SJCRH30 (cell line): ENCODE measurements around the gene TOP2A. TPM values are rescaled to one million over a fixed set of nuclear protein-coding genes. Genes with fewer than 3 reads are reported as not detected.

Experiments used
- DNase-seq, 2 experiments: peaks; one replicate each; pipeline ENCODE4 v3.0.0-alpha.2; 2015 to 2020
- H3K27ac ChIP-seq: fragments of 250-450 bp; sonication (Bioruptor Pico); 2 replicates; pipeline ENCODE4 v1.5.1; 2020; ENCODE audit warnings: mild to moderate bottlenecking, moderate library complexity
- H3K27me3 ChIP-seq: fragments of 250-450 bp; sonication (Bioruptor Pico); 2 replicates; pipeline ENCODE4 v1.5.1; 2020; ENCODE audit warnings: mild to moderate bottlenecking, moderate library complexity
- H3K36me3 ChIP-seq: fragments of 250-450 bp; sonication (Bioruptor Pico); 2 replicates; pipeline ENCODE4 v1.5.1; 2020; ENCODE audit warnings: mild to moderate bottlenecking, moderate library complexity
- H3K4me1 ChIP-seq: fragments of 250-450 bp; sonication (Bioruptor Pico); 2 replicates; pipeline ENCODE4 v1.5.1; 2020; ENCODE audit warnings: mild to moderate bottlenecking, moderate library complexity
- H3K4me3 ChIP-seq: fragments of 250-450 bp; sonication (Bioruptor Pico); 2 replicates; pipeline ENCODE4 v1.5.1; 2020; ENCODE audit warnings: mild to moderate bottlenecking, moderate library complexity
- H3K9me3 ChIP-seq: fragments of 250-450 bp; sonication (Bioruptor Pico); replicated peaks from 2 replicates; pipeline ENCODE4 v1.5.1; 2020; ENCODE audit warnings: mild to moderate bottlenecking, moderate library complexity
- total RNA-seq: library from RNA; depleted of rRNA; stranded (reverse); fragments of >200 nt; shearing (Covaris generic); gene quantifications from 2 replicates; pipeline ENCODE4 v1.2.3, GENCODE V29; 2014

The TOP2A gene
- total RNA-seq, 1 experiment from 2014 or later: 583 TPM

- peak overlapping the region; percentile 70 for H3K4me3 ChIP-seq
- peaks cover 25% of the 10 kb centered on the region for H3K36me3 ChIP-seq
- no peaks in the 10 kb centered on the region for H3K27me3 ChIP-seq
- H3K27ac ChIP-seq: peak overlapping the region; percentile 92
- peaks cover 70% of the 10 kb centered on the region for H3K4me1 ChIP-seq
- H3K9me3 ChIP-seq: no peaks in the 10 kb centered on the region
- peak in 1 of 2 experiments; percentile 42 for DNase-seq
These were observed 70.2 kb downstream of the TOP2A start for GRCh38 chr17:40347319-40348135.

DNA sequence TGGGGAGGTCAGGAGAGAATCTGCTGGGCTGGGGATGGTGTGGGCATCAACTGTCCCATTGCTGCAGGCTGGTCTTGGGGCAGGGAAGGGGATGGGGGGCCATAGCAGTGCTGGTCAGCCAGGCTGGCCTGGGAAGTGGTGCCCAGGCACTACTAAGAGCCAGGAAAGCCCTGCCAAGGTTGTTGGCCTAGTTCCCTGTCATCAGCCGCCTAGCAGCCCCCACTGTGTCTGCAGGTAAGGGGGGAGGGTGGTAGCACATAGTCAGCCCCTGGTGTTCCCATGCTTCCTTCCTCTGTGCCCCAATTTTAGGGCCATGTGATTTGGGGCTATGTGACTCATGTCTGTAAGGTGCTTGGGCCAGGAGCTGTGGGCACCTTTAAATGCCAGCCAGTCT, 70.9 kb downstream of the TOP2A start:
- peak overlapping the region; percentile 70 for H3K4me3 ChIP-seq
- H3K27ac ChIP-seq: peak overlapping the region; percentile 92
- peaks cover 63% of the 10 kb centered on the region for H3K4me1 ChIP-seq
- peaks cover 18% of the 10 kb centered on the region for H3K36me3 ChIP-seq
- DNase-seq: no peak
- no peaks in the 10 kb centered on the region for H3K27me3 ChIP-seq
- no peaks in the 10 kb centered on the region for H3K9me3 ChIP-seq

- Histone ChIP-seq H3K4me1 (peaks cover 57% of the 10 kb centered on the region), H3K4me3 (peak overlapping the region; percentile 70), H3K27ac (peak overlapping the region; percentile 92), H3K9me3 (no peaks in the 10 kb centered on the region), H3K27me3 (no peaks in the 10 kb centered on the region), H3K36me3 (peaks cover 12% of the 10 kb centered on the region)
- DNase-seq: peak; percentile 85 to 92
These were observed 71.5 kb downstream of the TOP2A start for GRCh38 chr17:40345994-40346764.

- Histone ChIP-seq H3K27me3 (no peaks in the 10 kb centered on the region), H3K9me3 (no peaks in the 10 kb centered on the region), H3K4me3 (peak overlapping the region; percentile 70), H3K4me1 (peaks cover 57% of the 10 kb centered on the region), H3K27ac (peak overlapping the region; percentile 92), H3K36me3 (peaks cover 12% of the 10 kb centered on the region)
- peak; percentile 81 to 84 for DNase-seq
These were observed 72.3 kb downstream of the TOP2A start for GRCh38 chr17:40345161-40345993.

DNA sequence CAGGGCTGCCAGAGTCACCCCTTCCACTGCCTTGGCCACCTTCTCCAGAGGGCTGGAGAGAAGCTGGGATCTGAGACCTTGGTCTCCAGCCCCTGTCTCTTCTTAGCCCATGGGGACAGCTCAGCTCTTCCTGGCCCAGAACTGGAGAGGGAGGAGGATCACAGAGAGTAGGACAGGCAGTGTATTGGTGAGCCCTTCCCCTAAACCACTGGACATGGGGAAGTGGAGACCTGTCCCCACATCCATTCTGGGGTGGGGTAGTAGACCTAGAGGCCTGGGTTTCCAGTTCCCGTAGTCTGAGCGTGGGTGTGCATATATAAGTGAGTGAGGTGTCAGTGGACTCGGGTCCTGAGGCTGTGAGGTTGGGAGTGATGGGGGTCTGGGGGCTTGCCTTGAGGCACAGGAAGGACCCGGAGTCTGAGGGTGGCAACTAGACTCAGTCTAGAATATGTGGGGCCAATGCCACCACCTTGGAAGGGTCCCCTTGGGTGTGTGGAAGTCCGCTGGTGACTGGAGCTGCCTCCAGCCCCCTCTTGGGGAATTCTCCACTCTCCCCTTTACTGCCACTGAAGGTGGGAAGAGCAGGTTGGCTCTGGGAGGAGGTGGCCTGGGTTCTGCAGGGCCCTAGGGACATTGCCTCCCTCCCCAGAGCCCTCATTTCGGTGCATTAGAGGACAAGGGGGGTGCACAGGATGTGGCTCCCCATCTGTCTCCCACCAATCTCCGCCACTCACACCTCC, 73.1 kb downstream of the TOP2A start:
- Histone ChIP-seq H3K36me3 (peaks cover 8% of the 10 kb centered on the region), H3K27me3 (no peaks in the 10 kb centered on the region), H3K27ac (peak overlapping the region; percentile 92), H3K4me3 (peak overlapping the region; percentile 70), H3K4me1 (peaks cover 52% of the 10 kb centered on the region), H3K9me3 (no peaks in the 10 kb centered on the region)
- no peak for DNase-seq

DNA sequence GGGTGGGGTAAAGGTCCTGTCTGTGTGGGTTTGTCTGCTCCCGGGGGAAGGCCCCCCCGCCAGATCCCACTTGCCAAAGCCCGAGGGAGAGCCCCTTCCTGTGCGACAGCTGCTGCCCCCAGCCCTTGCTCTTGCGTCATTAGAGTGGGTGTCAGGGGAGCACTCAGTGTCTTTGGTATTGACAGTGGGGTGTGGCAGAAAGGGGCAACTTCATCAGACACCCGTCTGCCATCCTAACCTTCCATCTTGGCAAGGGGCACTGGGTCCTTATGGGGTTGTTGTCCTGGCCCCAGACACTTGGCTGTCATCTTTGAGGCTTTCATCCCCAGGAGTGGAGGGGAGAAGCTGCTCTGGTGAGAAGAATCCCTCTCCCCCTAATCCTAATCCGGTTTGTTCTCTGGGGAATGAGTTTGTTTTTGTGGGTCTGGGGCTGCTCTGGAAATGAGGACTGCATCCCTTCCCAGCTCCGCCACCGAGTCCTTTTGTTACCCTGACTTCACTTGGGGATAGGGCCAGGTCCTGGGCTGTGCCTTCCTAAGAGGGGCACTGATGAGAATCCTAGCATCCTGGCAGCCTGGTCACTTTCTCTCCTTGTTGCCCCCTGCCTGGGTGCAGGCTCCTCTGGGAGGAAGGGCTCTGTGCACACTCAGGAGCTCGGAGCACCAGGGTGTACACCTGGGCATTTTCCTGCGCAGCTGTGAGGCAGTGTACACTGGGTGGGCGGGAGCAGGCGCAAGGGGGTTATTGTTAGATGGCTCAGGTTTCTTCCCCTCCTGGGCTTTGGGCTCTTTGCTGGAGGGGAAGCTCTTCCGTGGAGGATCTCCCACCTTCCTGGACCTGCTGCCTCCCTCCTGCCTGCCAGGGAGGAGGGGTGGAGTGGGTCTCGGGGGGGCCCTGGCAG, 74.2 kb downstream of the TOP2A start:
- peak; percentile 76 to 78 for DNase-seq

GRCh38 chr17:40342504-40343218, 75.0 kb downstream of the TOP2A start:
- no peaks in the 10 kb centered on the region for H3K27me3 ChIP-seq
- peak overlapping the region; percentile 92 for H3K27ac ChIP-seq
- H3K36me3 ChIP-seq: no peaks in the 10 kb centered on the region; the same call in 1 of the 2 replicates
- H3K4me1 ChIP-seq: peaks cover 49% of the 10 kb centered on the region
- H3K4me3 ChIP-seq: peak overlapping the region; percentile 70
- no peak for DNase-seq
- no peaks in the 10 kb centered on the region for H3K9me3 ChIP-seq

More for the DNA sequence above, 74.2 kb downstream of the TOP2A start:
- peak overlapping the region; percentile 70 for H3K4me3 ChIP-seq
- H3K9me3 ChIP-seq: no peaks in the 10 kb centered on the region
- H3K36me3 ChIP-seq: peaks cover 2% of the 10 kb centered on the region; the same call in 1 of the 2 replicates
- H3K27me3 ChIP-seq: no peaks in the 10 kb centered on the region
- H3K4me1 ChIP-seq: peaks cover 56% of the 10 kb centered on the region
- peak overlapping the region; percentile 92 for H3K27ac ChIP-seq

DNA sequence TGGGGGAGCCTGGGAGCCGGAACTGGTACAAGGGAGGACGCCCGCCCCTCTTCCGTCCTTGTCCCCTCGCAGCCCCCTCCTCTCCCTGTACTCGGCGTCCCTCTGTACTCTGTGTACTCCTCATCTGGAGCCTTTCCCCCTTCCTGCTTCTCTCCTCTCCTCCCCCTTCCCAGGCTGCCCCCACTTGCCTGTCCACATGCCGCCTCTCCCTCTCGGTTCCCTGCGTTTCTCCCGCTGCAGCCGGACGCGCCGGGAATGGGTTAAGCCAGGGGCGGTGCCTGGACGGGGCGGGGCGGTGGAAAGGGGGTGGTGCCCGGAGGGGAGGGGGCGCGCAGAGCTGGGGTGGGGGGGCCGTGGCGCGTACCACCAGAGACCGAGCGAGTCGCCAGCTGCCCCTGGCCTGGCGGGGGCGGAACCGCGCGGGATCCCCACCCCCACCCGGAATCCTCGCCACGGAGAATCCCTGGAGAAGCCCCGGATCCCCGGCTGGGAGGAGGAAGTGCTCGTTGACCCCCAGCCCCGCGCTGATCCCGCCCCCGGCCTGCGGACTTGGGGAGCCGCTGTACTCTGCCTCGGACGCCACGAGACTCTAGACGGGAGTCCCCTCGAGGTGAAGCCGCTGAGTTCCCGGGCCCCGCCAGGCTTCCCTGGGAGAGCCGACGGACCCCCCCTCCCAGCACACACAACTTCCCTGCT, 75.7 kb downstream of the TOP2A start:
- H3K4me3 ChIP-seq: peak overlapping the region; percentile 70
- H3K27me3 ChIP-seq: no peaks in the 10 kb centered on the region
- H3K4me1 ChIP-seq: peaks cover 43% of the 10 kb centered on the region
- H3K9me3 ChIP-seq: no peaks in the 10 kb centered on the region
- H3K36me3 ChIP-seq: no peaks in the 10 kb centered on the region; the same call in 1 of the 2 replicates
- peak overlapping the region; percentile 92 for H3K27ac ChIP-seq
- DNase-seq: peak; percentile 86 to 87

- Histone ChIP-seq H3K27ac (peak overlapping the region; percentile 92), H3K27me3 (no peaks in the 10 kb centered on the region), H3K4me3 (peak overlapping the region; percentile 70), H3K4me1 (peaks cover 38% of the 10 kb centered on the region), H3K36me3 (no peaks in the 10 kb centered on the region; the same call in 1 of the 2 replicates), H3K9me3 (no peaks in the 10 kb centered on the region)
- peak; percentile 81 to 85 for DNase-seq
These were observed 76.6 kb downstream of the TOP2A start for GRCh38 chr17:40340880-40341807.

DNA sequence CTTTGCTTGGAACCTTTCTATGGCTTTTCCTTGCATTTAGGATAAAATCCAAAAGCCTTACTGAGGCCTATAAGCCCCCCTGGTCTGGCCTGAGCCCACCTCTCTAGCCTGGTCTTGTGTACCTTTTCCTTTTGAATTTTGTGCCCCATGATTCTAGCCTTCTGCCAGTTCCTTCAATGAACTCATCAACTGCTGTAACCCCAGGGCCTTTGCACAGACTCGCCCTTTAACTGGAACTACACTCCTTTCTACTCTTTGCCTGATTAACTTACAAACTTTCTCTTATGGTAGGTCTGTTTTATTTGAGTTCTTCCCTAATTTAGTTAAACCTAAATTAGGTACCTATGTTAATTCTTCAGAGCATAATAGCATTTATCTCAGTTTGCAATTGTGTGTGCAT, 77.4 kb downstream of the TOP2A start:
- H3K27me3 ChIP-seq: no peaks in the 10 kb centered on the region
- peaks cover 33% of the 10 kb centered on the region for H3K4me1 ChIP-seq
- no peak for DNase-seq
- H3K4me3 ChIP-seq: no peak overlapping the region
- no peaks in the 10 kb centered on the region; the same call in 1 of the 2 replicates for H3K36me3 ChIP-seq
- no peak overlapping the region for H3K27ac ChIP-seq
- no peaks in the 10 kb centered on the region for H3K9me3 ChIP-seq

DNA sequence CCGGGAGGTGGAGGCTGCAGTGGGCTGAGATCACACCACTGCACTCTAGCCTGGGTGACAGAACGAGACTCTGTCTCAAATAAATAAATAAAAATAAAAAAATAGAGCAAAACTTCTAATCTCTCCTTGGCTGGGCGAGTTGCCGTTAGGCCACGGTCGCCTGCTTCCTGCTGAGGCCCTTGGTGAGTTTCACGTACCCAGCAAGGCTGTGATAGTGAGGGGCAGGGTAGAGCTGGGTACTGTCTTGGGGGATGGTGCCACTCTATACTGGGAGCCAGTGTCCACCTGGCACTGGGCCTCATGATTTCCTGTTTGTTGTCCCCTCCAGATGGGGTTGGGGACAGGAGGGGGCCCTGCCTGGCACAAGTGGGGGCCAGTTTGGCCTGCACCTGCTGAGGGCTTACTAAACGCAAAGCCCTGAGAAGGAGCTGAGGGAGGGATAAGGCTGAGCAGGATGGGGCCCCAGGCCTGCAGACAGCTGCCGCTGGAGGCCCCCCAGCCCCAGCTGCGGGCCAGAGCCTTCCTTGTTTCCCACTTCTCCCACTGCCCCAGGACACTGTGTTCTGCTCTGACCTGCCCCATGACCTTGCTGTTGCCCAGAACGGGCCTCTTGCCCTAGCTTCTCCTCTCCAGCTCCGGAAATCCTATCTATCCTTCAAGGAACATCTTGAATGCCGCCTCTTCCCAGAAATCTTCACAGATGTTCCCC, 78.6 kb downstream of the TOP2A start:
- H3K4me1 ChIP-seq: peaks cover 36% of the 10 kb centered on the region
- DNase-seq: peak in 1 of 2 experiments; percentile 61
- no peak overlapping the region for H3K4me3 ChIP-seq
- no peaks in the 10 kb centered on the region for H3K27me3 ChIP-seq
- H3K27ac ChIP-seq: no peak overlapping the region
- no peaks in the 10 kb centered on the region for H3K9me3 ChIP-seq
- no peaks in the 10 kb centered on the region; the same call in 1 of the 2 replicates for H3K36me3 ChIP-seq
